GM21717 (cell line): Measurements from ENCODE around the gene FNBP1L.
"Not testable (repeated sequence)": the region's sequence is repeated elsewhere in the genome, so short reads cannot be mapped to it uniquely, and the experiment has no call there.

Experiments used
- ATAC-seq: cut with Tn5 transposase; IDR thresholded peaks from one replicate; pipeline ENCODE4 v1.9.1; 2021; ENCODE audit warnings: mild to moderate bottlenecking, moderate library complexity; ENCODE audit not compliant: unreplicated experiment

The FNBP1L gene

GRCh38 chr1:93528412-93528811 lies 80.5 kb downstream of the FNBP1L start:
- ATAC-seq, result no peak

- ATAC-seq, result no peak
Observed at GRCh38 chr1:93531193-93531592, 83.3 kb downstream of the FNBP1L start.

DNA sequence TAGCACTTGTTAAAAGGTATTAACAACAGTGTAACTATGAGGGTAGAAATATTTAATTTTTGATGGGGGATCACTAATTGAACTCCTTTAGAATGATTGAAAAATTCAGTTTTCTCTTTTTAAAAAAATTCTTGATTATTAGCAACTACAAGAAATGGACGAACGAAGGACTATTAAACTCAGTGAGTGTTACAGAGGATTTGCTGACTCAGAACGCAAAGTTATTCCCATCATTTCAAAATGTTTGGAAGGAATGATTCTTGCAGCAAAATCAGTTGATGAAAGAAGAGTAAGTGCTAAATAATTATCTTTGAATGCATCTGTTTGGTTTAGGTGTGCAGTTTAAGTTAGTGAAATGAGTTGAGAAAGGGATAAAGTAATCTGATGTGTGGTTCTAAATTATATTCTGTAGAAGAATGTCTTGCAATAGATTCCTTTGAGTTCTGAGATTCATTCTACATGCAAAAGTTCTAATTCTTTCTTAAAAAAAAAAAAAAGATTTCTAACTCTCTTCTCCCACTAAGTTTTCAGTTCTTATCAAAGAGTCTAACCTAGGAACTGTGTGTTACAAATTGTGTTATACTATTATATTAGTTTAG lies 85.0 kb downstream of the FNBP1L start:
- no peak for ATAC-seq

GRCh38 chr1:93533677-93534076 lies 85.8 kb downstream of the FNBP1L start:
- ATAC-seq, result no peak

DNA sequence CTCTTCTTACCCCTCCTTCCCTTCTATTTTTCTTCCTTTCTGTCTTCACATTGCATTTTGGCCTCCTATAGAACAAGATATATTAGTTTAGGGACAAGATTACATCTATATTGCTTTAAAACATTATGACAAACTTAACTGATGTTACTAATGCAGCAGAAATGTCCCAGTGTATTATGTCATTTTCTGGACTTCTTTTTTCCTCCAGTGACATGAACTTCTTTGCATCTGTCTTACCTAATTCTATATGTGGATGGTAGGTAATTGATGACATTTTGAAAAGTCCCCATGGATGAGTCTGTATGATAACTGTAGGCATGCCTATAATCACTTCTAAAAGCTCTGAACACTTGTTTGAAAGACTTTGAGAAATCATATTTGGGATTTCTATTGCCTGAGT lies 89.5 kb downstream of the FNBP1L start:
- no peak for ATAC-seq

DNA sequence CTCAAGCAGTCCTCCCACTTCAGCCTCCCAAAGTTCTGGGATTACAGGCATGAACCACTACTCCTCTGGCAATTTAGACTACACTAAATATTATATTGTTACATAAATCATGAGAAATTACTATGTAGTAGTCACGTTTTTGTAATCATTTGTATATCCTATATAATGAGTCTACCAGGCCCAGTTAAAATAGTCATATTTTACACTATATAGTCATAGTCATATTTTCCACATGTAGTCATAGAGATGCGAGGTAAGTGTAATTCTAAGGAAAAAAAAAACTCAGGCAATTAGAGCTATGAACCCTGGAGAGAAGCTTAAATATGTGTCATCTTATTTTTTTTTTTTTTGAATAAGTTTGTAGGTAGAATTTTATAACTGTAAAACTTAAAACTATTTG lies 90.0 kb downstream of the FNBP1L start:
- ATAC-seq, result no peak

GRCh38 chr1:93541045-93541444 lies 93.1 kb downstream of the FNBP1L start:
- no peak for ATAC-seq

DNA sequence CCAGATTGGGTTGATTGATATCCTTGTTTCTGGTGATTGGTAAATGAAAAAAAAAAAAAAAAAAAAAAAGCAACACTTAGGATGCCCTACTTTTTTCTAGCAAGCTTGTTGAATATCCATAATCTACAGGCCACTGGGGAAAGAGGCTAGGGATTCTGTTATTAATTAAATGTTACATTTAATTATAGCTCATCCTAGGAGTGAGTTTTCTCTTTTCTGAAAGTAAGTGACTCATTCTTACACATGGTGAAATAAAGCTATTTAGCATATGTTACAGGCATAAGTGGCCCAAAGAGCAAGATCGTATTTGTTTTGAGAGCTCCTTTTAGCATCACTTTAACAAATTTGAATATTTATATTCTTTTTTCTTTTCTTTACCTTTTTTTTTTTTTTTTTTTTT lies 94.5 kb downstream of the FNBP1L start:
- ATAC-seq, result no peak

DNA sequence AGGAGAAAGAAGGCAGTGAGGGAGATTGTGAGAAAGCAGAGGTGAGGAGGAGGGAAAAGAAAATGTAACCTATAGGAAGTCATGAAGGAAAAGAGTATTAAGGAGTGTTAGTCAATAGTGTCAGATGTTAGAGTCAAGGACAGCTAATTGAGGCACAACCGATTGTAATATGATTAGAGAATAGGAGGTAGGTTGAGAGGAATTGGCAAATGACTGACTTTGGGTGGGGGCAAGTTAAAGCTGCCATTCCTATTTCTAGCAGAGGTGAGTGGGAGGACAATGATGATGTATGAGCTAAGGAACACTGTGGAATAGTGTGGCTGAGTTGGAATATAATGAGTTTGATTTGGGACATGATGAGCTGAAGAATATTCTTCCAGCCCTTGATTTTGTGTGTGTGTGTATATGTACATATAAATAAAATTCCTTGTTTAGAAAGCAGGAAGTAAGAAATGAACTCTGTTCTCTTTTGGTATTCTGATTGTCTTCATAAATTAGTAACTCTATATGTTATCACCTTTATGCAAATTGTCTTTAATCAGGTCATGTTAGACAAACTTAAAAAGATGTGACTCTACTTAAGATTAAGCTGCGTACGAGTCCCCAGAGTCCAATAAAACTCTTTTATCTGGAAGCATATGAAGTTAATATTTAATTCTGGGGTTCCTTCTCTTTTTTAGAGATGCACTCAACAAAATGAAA lies 98.4 kb downstream of the FNBP1L start:
- no peak for ATAC-seq

DNA sequence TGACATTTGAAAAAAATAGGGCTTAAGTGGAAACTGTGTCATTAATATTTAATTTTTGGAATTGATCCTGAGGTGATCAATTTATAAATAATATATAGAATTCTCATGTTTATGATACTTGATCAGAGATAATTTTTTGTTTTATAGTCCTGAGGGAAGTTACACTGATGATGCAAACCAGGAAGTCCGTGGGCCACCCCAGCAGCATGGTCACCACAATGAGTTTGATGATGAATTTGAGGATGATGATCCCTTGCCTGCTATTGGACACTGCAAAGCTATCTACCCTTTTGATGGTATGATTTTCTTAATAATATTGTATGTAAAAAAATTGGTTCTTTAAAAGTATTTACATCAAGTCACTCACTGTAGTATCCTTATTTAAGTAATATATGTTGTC lies 101.2 kb downstream of the FNBP1L start:
- ATAC-seq, result no peak

DNA sequence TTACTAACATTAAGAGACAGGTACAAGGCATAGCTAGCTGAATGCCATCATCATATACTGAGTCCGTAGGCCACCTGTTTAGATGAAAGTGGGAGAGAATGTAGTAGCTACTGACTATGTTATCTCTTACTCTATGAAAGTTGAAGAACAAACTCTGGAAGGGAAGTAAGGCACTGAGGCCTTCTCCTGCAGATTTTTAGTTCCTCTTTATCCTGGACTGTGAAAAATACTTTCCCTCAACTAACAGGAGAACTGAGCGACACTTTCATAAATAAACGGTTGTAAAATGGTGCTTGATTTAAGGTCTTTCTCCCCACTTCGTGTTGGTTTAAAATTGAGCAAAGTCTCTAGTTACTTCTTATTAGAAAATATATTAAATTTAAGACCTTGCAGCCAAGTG lies 101.9 kb downstream of the FNBP1L start:
- no peak for ATAC-seq

DNA sequence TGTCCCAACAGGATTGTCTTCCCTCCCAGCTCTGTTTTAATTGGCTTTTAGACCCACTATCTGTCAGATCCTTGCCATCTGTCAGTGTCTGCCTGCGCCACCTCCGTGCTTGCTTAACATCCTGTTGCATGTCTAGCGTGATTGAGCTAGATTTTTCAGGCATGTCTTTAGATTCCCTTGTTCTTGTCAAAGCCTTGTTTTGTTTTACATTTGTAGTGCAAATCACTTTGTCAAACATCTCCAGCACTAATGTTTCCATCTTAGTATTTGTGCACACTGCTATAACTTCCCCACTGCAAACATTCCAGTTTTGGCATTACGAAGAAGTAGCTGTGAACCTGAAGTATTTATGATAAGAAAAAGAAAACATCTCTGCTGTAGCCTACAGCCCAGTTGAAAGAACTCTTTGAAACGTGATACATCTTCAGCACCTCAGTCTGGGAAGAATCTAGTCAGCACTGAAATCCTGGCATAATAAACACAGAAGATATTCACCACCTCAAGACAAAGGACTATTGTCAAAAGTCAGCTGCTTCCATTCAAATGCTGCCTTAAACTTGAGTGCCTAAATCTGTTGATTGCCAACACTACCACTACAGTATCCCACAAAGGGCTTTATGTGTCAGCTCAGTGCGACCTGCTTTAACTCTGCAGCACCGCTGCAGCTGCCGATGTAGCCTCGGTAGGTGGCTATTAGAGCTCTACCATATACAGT lies 105.0 kb downstream of the FNBP1L start:
- ATAC-seq, result no peak

DNA sequence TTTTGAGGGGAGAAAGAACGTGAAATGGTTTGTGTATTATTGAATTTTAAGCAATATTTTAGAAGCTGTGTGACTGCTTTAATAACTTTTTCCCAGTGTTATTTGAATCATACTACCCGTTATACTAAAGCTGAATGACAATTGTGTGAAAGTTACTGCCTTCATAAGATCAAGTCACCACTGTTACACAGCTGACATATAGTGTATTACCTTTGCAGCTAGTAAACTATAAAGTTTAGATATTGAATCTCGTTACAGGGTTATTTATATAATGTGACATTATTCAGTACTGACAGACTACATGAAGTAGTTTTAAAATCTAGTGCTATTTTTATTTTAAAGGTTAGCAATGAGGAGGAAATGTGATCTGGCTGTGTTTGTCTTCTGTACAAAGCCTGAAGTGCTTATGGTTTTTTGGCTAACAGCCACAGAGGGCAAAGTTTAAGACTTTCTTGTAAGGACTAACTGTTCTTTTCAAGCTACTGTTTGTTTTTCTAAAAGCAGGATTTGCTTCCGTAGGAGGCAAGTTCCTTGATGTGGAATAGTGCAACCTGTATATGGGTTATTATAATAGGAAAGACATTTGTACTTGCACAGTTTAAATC lies 106.1 kb downstream of the FNBP1L start:
- ATAC-seq, result not testable (repeated sequence)

- ATAC-seq, result no peak
Observed at GRCh38 chr1:93554883-93555872, 107.3 kb downstream of the FNBP1L start.

- no peak for ATAC-seq
Observed at GRCh38 chr1:93556291-93556690, 108.4 kb downstream of the FNBP1L start.

GRCh38 chr1:93559045-93559444 lies 111.1 kb downstream of the FNBP1L start:
- ATAC-seq, result no peak

DNA sequence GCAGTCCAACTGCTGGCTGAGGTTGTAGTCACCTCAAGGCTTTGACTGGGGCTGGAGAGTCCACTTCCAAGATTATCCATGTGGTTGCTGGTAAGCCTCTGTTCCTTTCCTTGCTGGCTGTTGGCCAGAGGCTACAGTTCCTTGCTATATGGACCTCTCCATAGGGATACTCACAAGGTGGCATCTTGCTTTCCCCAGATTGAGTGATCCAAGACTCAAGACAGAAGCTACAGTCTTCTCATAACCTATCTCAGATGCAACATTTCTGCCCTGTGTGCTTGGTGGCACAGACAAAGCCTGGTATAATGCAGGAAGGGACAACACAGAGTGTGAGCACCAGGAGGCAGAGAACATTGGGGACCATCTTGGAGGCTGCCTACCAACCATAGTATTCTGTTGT lies 111.8 kb downstream of the FNBP1L start:
- ATAC-seq, result no peak

- no peak for ATAC-seq
Observed at GRCh38 chr1:93565496-93566206, 117.7 kb downstream of the FNBP1L start.

DNA sequence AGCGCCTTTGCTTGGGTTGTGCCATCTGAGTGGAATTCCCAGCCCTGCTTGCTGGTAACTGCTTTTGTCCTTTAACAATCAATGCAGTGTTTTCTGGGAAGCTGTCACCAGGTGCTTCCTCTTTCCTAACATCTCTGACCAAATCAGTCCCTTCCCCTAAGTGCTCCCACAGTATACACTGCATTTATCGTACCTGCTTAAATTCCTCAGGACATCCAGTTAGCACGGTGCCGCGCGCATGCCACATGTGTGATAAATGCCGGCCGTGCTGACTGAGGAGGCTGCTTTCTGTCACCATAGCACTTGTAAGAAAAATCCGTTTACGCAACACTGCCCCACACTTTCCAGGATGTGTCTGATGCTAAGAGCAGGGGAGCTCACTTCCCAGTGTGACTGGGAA lies 118.3 kb downstream of the FNBP1L start:
- ATAC-seq, result no peak
